AG09319 (cell line): ENCODE results near the gene PPM1N.

ENCODE experiments used
- DNase-seq: peaks from one replicate; pipeline ENCODE4 v3.0.0-alpha.2; 2010; ENCODE audit warnings: low read depth; ENCODE audit errors: extremely low read depth
- CTCF ChIP-seq: IDR thresholded peaks from 2 replicates; pipeline ENCODE4 v1.5.1; 2011; ENCODE audit warnings: low read depth, mild to moderate bottlenecking, inconsistent platforms, low read length, moderate library complexity

The PPM1N gene

GRCh38 chr19:45528149-45528743, 30.0 kb downstream of the PPM1N start:
- no peak for DNase-seq

GRCh38 chr19:45528744-45529419, 30.6 kb downstream of the PPM1N start:
- no peak for DNase-seq
- TF ChIP-seq CTCF: no peak

More at GRCh38 chr19:45528149-45528743, 30.0 kb downstream of the PPM1N start:
- no peak for TF ChIP-seq CTCF

- no peak for TF ChIP-seq CTCF
- no peak for DNase-seq
Measured at GRCh38 chr19:45529420-45529785, 31.2 kb downstream of the PPM1N start.

GRCh38 chr19:45531349-45531748, 33.1 kb downstream of the PPM1N start:
- no peak for TF ChIP-seq CTCF

GRCh38 chr19:45539459-45539858, 41.2 kb downstream of the PPM1N start:
- no peak for TF ChIP-seq CTCF

More at GRCh38 chr19:45531349-45531748, 33.1 kb downstream of the PPM1N start:
- no peak for DNase-seq

GRCh38 chr19:45542234-45542668, 44.0 kb downstream of the PPM1N start:
- DNase-seq: no peak
- no peak for TF ChIP-seq CTCF

More at GRCh38 chr19:45539459-45539858, 41.2 kb downstream of the PPM1N start:
- DNase-seq: no peak

- DNase-seq: no peak
- no peak for TF ChIP-seq CTCF
Measured at GRCh38 chr19:45547211-45547770, 49.0 kb downstream of the PPM1N start.
